Adipocyte (in vitro differentiated cells): ENCODE results near the gene KRTAP9-7.

ENCODE experiments used
- DNase-seq: peaks from one replicate; pipeline ENCODE4 v3.0.0-alpha.2; 2015; ENCODE audit warnings: low read depth
- H3K27me3 ChIP-seq: replicated peaks from 2 replicates; pipeline ENCODE4 v1.7.0; 2013; ENCODE audit warnings: mild to moderate bottlenecking, low read length, moderate library complexity; ENCODE audit not compliant: control insufficient read depth, insufficient read depth
- H3K36me3 ChIP-seq: 2 replicates; pipeline ENCODE4 v1.7.0; 2013; ENCODE audit warnings: low read length, mild to moderate bottlenecking, moderate library complexity; ENCODE audit not compliant: control insufficient read depth, insufficient read depth, severe bottlenecking
- H3K4me1 ChIP-seq: 2 replicates; pipeline ENCODE4 v1.7.0; 2013; ENCODE audit warnings: mild to moderate bottlenecking, low read length, moderate library complexity; ENCODE audit not compliant: control insufficient read depth, insufficient read depth
- H3K4me3 ChIP-seq: 2 replicates; pipeline ENCODE4 v1.7.0; 2013; ENCODE audit warnings: mild to moderate bottlenecking, low read length, moderate library complexity
- H3K9ac ChIP-seq: 2 replicates; pipeline ENCODE4 v1.7.0; 2013; ENCODE audit warnings: mild to moderate bottlenecking, low read length, moderate library complexity
- H3K9me3 ChIP-seq: 2 replicates; pipeline ENCODE4 v1.7.0; 2013; ENCODE audit warnings: mild to moderate bottlenecking, low read length, moderate library complexity; ENCODE audit not compliant: control insufficient read depth

Gene KRTAP9-7

GRCh38 chr17:41304091-41304490 lies 28.6 kb downstream of the KRTAP9-7 start:
- no peak overlapping the region for H3K4me3 ChIP-seq
- H3K9ac ChIP-seq: no peak overlapping the region
- DNase-seq: no peak
- H3K27me3 ChIP-seq: peaks cover 13% of the 10 kb centered on the region
- no peaks in the 10 kb centered on the region for H3K9me3 ChIP-seq
- peaks cover 4% of the 10 kb centered on the region for H3K4me1 ChIP-seq
- no peaks in the 10 kb centered on the region for H3K36me3 ChIP-seq

GRCh38 chr17:41307647-41308046 lies 32.1 kb downstream of the KRTAP9-7 start:
- Histone ChIP-seq H3K9me3 (no peaks in the 10 kb centered on the region), H3K4me1 (no peaks in the 10 kb centered on the region), H3K27me3 (peaks cover 23% of the 10 kb centered on the region), H3K4me3 (no peak overlapping the region), H3K9ac (no peak overlapping the region), H3K36me3 (no peaks in the 10 kb centered on the region)
- no peak for DNase-seq

- Histone ChIP-seq H3K9ac (no peak overlapping the region), H3K4me3 (no peak overlapping the region), H3K4me1 (no peaks in the 10 kb centered on the region), H3K9me3 (no peaks in the 10 kb centered on the region), H3K27me3 (peaks cover 23% of the 10 kb centered on the region), H3K36me3 (no peaks in the 10 kb centered on the region)
- no peak for DNase-seq
Measured at GRCh38 chr17:41308251-41308917, 32.9 kb downstream of the KRTAP9-7 start.

- no peaks in the 10 kb centered on the region for H3K36me3 ChIP-seq
- no peak within 1 kb of the TSS for H3K9ac ChIP-seq
- no peaks in the 10 kb centered on the region for H3K9me3 ChIP-seq
- H3K4me3 ChIP-seq: no peak within 1 kb of the TSS
- no peaks in the 10 kb centered on the region for H3K4me1 ChIP-seq
- DNase-seq: no peak
- H3K27me3 ChIP-seq: peaks cover 23% of the 10 kb centered on the region
Measured at GRCh38 chr17:41308918-41309359, 33.4 kb downstream of the KRTAP9-7 start, which contains the start of gene KRTAP16-1. Gene KRTAP16-1 (minus strand): TSS chr17:41309309. CDS start chr17:41309253, 56 bp downstream.

- no peak overlapping the region for H3K9ac ChIP-seq
- no peaks in the 10 kb centered on the region for H3K4me1 ChIP-seq
- DNase-seq: no peak
- H3K9me3 ChIP-seq: no peaks in the 10 kb centered on the region
- no peak overlapping the region for H3K4me3 ChIP-seq
- no peaks in the 10 kb centered on the region for H3K36me3 ChIP-seq
- peaks cover 32% of the 10 kb centered on the region for H3K27me3 ChIP-seq
Measured at GRCh38 chr17:41311111-41311510, 35.6 kb downstream of the KRTAP9-7 start.

- Histone ChIP-seq H3K9me3 (peaks cover 10% of the 10 kb centered on the region), H3K36me3 (no peaks in the 10 kb centered on the region), H3K27me3 (peaks cover 12% of the 10 kb centered on the region), H3K4me1 (no peaks in the 10 kb centered on the region), H3K4me3 (no peak within 1 kb of the TSS), H3K9ac (no peak within 1 kb of the TSS)
- no peak for DNase-seq
Measured at GRCh38 chr17:41315204-41315794, 39.8 kb downstream of the KRTAP9-7 start, which contains the start of gene KRTAP17-1. Gene KRTAP17-1 (minus strand): TSS chr17:41315710. CDS start chr17:41315650, 60 bp downstream.

- Histone ChIP-seq H3K27me3 (peaks cover 12% of the 10 kb centered on the region), H3K4me1 (no peaks in the 10 kb centered on the region), H3K36me3 (no peaks in the 10 kb centered on the region), H3K9ac (no peak overlapping the region), H3K9me3 (peaks cover 12% of the 10 kb centered on the region), H3K4me3 (no peak overlapping the region)
- no peak for DNase-seq
Measured at GRCh38 chr17:41315814-41316445, 40.4 kb downstream of the KRTAP9-7 start.

GRCh38 chr17:41318231-41318630 lies 42.7 kb downstream of the KRTAP9-7 start:
- no peak overlapping the region for H3K9ac ChIP-seq
- no peak for DNase-seq
- no peak overlapping the region for H3K4me3 ChIP-seq
- H3K36me3 ChIP-seq: no peaks in the 10 kb centered on the region
- H3K9me3 ChIP-seq: peaks cover 12% of the 10 kb centered on the region
- peaks cover 8% of the 10 kb centered on the region for H3K27me3 ChIP-seq
- H3K4me1 ChIP-seq: no peaks in the 10 kb centered on the region

- Histone ChIP-seq H3K27me3 (no peaks in the 10 kb centered on the region), H3K4me1 (no peaks in the 10 kb centered on the region)
- DNase-seq: peak; percentile 81
Measured at GRCh38 chr17:41322094-41322902, 46.8 kb downstream of the KRTAP9-7 start.

GRCh38 chr17:41322903-41323895 lies 47.7 kb downstream of the KRTAP9-7 start:
- no peak for DNase-seq

More at GRCh38 chr17:41322094-41322902, 46.8 kb downstream of the KRTAP9-7 start:
- H3K9me3 ChIP-seq: peaks cover 12% of the 10 kb centered on the region
- H3K9ac ChIP-seq: peak overlapping the region; percentile 34
- no peaks in the 10 kb centered on the region for H3K36me3 ChIP-seq
- H3K4me3 ChIP-seq: no peak overlapping the region

More at GRCh38 chr17:41322903-41323895, 47.7 kb downstream of the KRTAP9-7 start:
- Histone ChIP-seq H3K27me3 (no peaks in the 10 kb centered on the region), H3K4me1 (no peaks in the 10 kb centered on the region), H3K9me3 (peaks cover 12% of the 10 kb centered on the region), H3K9ac (no peak overlapping the region), H3K36me3 (no peaks in the 10 kb centered on the region), H3K4me3 (no peak overlapping the region)
